ENCODE measurements around the gene LSM6. TPM values are rescaled to one million over a fixed set of nuclear protein-coding genes. Genes with fewer than 3 reads are reported as not detected.

LSM6 gene
- polyA plus RNA-seq, 3 donors, result 41.1 to 89.7 (median 66.2) TPM

DNA sequence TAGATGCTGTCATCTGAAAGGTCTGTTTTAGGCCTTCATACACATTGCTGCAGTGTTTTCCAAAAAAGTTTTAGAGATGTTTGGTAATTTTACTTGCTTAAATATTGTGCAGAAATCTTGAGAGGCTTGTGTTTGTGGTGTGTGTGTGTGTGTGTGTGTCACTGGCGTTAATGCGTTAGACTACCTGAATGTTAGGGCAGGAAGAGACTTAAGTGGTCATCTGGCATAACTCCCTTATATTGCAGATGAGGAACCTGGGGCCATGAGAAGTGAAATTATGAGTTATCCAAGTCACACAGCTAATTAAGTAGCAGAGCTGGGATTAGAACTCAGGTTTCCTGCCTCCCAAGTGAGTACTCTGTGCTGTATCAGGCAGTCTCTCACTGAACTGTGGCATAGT is 1.4 kb downstream of the LSM6 start:
- Histone ChIP-seq H3K9ac (ENCODE audit: insufficient read depth, low read length, poor library complexity, severe bottlenecking) (peak overlapping the region; percentile 94), H4K20me1 (ENCODE audit: insufficient read depth, low read length) (peaks cover 43% of the 10 kb centered on the region), H3K79me2 (ENCODE audit: insufficient read depth, low read length) (peaks cover 64% of the 10 kb centered on the region), H3K4me3 (replicated peaks in 1 of 3; ENCODE audit: low read depth in 2 of 3, low read length in 3 of 3) (peak overlapping the region; percentile 78 to 99 (median 91)), H3K9me3 (replicated peaks in 1 of 2; ENCODE audit: control insufficient read depth in 1 of 2, insufficient read depth in 1 of 2, low read length in 2 of 2) (no peaks in the 10 kb centered on the region), H3K36me3 (replicated peaks in 1 of 2; ENCODE audit: control insufficient read depth in 1 of 2, insufficient read depth in 2 of 2, low read length in 2 of 2) (peaks cover 5 to 22% of the 10 kb centered on the region in 2 donors), H2AFZ (ENCODE audit: insufficient read depth, low read depth, low read length, poor library complexity, severe bottlenecking) (peak overlapping the region; percentile 99), H3K27ac (ENCODE audit: low read depth in 1 of 2, low read length in 2 of 2) (peak overlapping the region in 1 of 2 donors; percentile 90), H3K4me1 (ENCODE audit: control insufficient read depth in 1 of 2, insufficient read depth in 2 of 2, low read length in 2 of 2) (peaks cover 17 to 33% of the 10 kb centered on the region in 2 donors), H3K27me3 (ENCODE audit: control insufficient read depth in 2 of 2, insufficient read depth in 2 of 2, low read length in 2 of 2) (no peaks in the 10 kb centered on the region), H3K4me2 (replicated peaks; ENCODE audit: extremely low read depth, low read length, poor library complexity, severe bottlenecking) (peak overlapping the region; percentile 87)
- TF ChIP-seq CTCF (IDR thresholded peaks at IDR 0.05), result no peak
- WGBS (ENCODE audit: insufficient coverage), result 55% methylated on average over 2 of the region's 2 CpGs
- Mint-ChIP-seq H3K4me1 (peaks cover 44% of the 10 kb centered on the region), H3K27ac (peak overlapping the region in 5 of 7 donors; percentile 1 to 91 (median 30)), H3K9me3 (no peaks in the 10 kb centered on the region), H3K27me3 (ENCODE audit: low read depth in 3 of 3) (peaks cover 0 to 4% (median 2%) of the 10 kb centered on the region in 3 donors), H3K4me3 (peak overlapping the region; percentile 92 to 93), H3K36me3 (peaks cover 17 to 18% of the 10 kb centered on the region in 2 donors)
- intact Hi-C loops (cut with micrococcal nuclease), result loop anchor here (5.0 to 10.0 kb wide), 3 partner anchors 70 to 345 kb away; partner anchors contain the start of gene SLC10A7 (in 1 of the 2)
- peak; percentile 18 to 27 (median 20) for DNase-seq

- Mint-ChIP-seq H3K27ac (peak overlapping the region in 3 of 7 donors; percentile 1 to 28 (median 5)), H3K36me3 (peaks cover 23 to 25% of the 10 kb centered on the region in 2 donors), H3K9me3 (no peaks in the 10 kb centered on the region), H3K27me3 (ENCODE audit: low read depth in 3 of 3) (no peaks in the 10 kb centered on the region), H3K4me3 (no peak overlapping the region), H3K4me1 (peaks cover 44% of the 10 kb centered on the region)
- Histone ChIP-seq H3K4me1 (ENCODE audit: control insufficient read depth in 1 of 2, insufficient read depth in 2 of 2, low read length in 2 of 2) (peaks cover 17 to 33% of the 10 kb centered on the region in 2 donors), H2AFZ (ENCODE audit: insufficient read depth, low read depth, low read length, poor library complexity, severe bottlenecking) (no peak overlapping the region), H3K36me3 (replicated peaks in 1 of 2; ENCODE audit: control insufficient read depth in 1 of 2, insufficient read depth in 2 of 2, low read length in 2 of 2) (peaks cover 9 to 34% of the 10 kb centered on the region in 2 donors), H3K9ac (ENCODE audit: insufficient read depth, low read length, poor library complexity, severe bottlenecking) (no peak overlapping the region), H3K9me3 (replicated peaks in 1 of 2; ENCODE audit: control insufficient read depth in 1 of 2, insufficient read depth in 1 of 2, low read length in 2 of 2) (no peaks in the 10 kb centered on the region), H3K79me2 (ENCODE audit: insufficient read depth, low read length) (peaks cover 75% of the 10 kb centered on the region), H3K27ac (ENCODE audit: low read depth in 1 of 2, low read length in 2 of 2) (peak overlapping the region in 1 of 2 donors; percentile 12), H3K4me3 (replicated peaks in 1 of 3; ENCODE audit: low read depth in 2 of 3, low read length in 3 of 3) (no peak overlapping the region), H3K27me3 (ENCODE audit: control insufficient read depth in 2 of 2, insufficient read depth in 2 of 2, low read length in 2 of 2) (no peaks in the 10 kb centered on the region), H3K4me2 (replicated peaks; ENCODE audit: extremely low read depth, low read length, poor library complexity, severe bottlenecking) (no peak overlapping the region), H4K20me1 (ENCODE audit: insufficient read depth, low read length) (peaks cover 50% of the 10 kb centered on the region)
- WGBS (ENCODE audit: insufficient coverage), result 100% methylated on average over 3 of the region's 8 CpGs
- intact Hi-C loops (cut with micrococcal nuclease), result loop anchor here (5.0 to 10.0 kb wide), 3 partner anchors 71 to 344 kb away; partner anchors contain the start of gene SLC10A7 (in 1 of the 2)
- TF ChIP-seq CTCF (IDR thresholded peaks at IDR 0.05), result no peak
- no peak for DNase-seq
Measured at GRCh38 chr4:146178126-146178525, 2.6 kb downstream of the LSM6 start.

All from CD14-positive monocyte (primary cell).